Measurements from ENCODE around the gene FOXS1.

- TF ChIP-seq CTCF (conservative IDR thresholded peaks at IDR 0.05; ENCODE audit: low read depth, low read length) (no peak), EZH2 (IDR thresholded peaks at IDR 0.05; ENCODE audit: borderline replicate concordance, low read depth, low read length, poor library complexity, severe bottlenecking) (no peak)
Measured at GRCh38 chr20:31866221-31866620, 20.8 kb upstream of the FOXS1 start.
